Fibroblast of the aortic adventitia (primary cell): ENCODE measurements around the gene DNAJB8. TPM values are rescaled to one million over a fixed set of nuclear protein-coding genes. Genes with fewer than 3 reads are reported as not detected.

Experiments used
- DNase-seq: peaks from one replicate; pipeline ENCODE4 v3.0.0-alpha.2; 2010; ENCODE audit warnings: low read depth
- H3K4me3 ChIP-seq: 2 replicates; pipeline ENCODE4 v1.5.1; 2011; ENCODE audit warnings: low read depth, mild to moderate bottlenecking, control low read depth, low read length, moderate library complexity
- CTCF ChIP-seq: IDR thresholded peaks from 2 replicates; pipeline ENCODE4 v1.5.1; 2011; ENCODE audit warnings: mild to moderate bottlenecking, low read length, control low read depth, inconsistent platforms; ENCODE audit not compliant: insufficient read depth
- total RNA-seq: library from RNA; depleted of rRNA; stranded (reverse); fragments of >200 nt; gene quantifications from 2 replicates; pipeline ENCODE4 v1.2.3, GENCODE V29; 2012; ENCODE audit warnings: low replicate concordance

Gene DNAJB8
- total RNA-seq, 1 donor, result not detected

GRCh38 chr3:128495435-128495970, 28.8 kb upstream of the DNAJB8 start:
- no peak overlapping the region for H3K4me3 ChIP-seq
- no peak for TF ChIP-seq CTCF
- DNase-seq, result no peak

GRCh38 chr3:128494367-128494650, 27.6 kb upstream of the DNAJB8 start:
- no peak overlapping the region for H3K4me3 ChIP-seq
- TF ChIP-seq CTCF, result no peak
- no peak for DNase-seq

- DNase-seq, result no peak
- no peak overlapping the region for H3K4me3 ChIP-seq
- no peak for TF ChIP-seq CTCF
Observed at GRCh38 chr3:128493570-128494366, 27.1 kb upstream of the DNAJB8 start.

- no peak within 1 kb of the TSS for H3K4me3 ChIP-seq
- DNase-seq, result no peak
Observed at GRCh38 chr3:128492671-128493569, 26.2 kb upstream of the DNAJB8 start, which contains the start of gene GATA2. GATA2 (minus strand) TSS chr3:128493201; CDS start chr3:128487031, 6,170 bp downstream.

GRCh38 chr3:128491941-128492670, 25.4 kb upstream of the DNAJB8 start:
- H3K4me3 ChIP-seq, result no peak overlapping the region

More at GRCh38 chr3:128492671-128493569, 26.2 kb upstream of the DNAJB8 start, which contains the start of gene GATA2:
- TF ChIP-seq CTCF, result no peak

More at GRCh38 chr3:128491941-128492670, 25.4 kb upstream of the DNAJB8 start:
- TF ChIP-seq CTCF, result no peak
- no peak for DNase-seq
